Stimulated activated naive CD8-positive, alpha-beta T cell treated with anti-CD3 and anti-CD28 coated beads, Interleukin-15, Interleukin-2, amounts not matched to agents 100 ng/mL and 50 ng/mL, for 24 hours (primary cell): ENCODE measurements around the gene BCLAF1.

Experiments
- H3K27ac Mint-ChIP-seq: one replicate; pipeline ENCODE4 v1.8.0; 2021; ENCODE audit warnings: mild to moderate bottlenecking, mixed read lengths
- H3K27me3 Mint-ChIP-seq: one replicate; pipeline ENCODE4 v1.8.0; 2021; ENCODE audit warnings: mixed read lengths
- H3K36me3 Mint-ChIP-seq: one replicate; pipeline ENCODE4 v1.8.0; 2021; ENCODE audit warnings: low read depth, mixed read lengths
- H3K4me1 Mint-ChIP-seq: one replicate; pipeline ENCODE4 v1.8.0; 2021; ENCODE audit warnings: low read depth, mixed read lengths
- H3K4me3 Mint-ChIP-seq: one replicate; pipeline ENCODE4 v1.8.0; 2021; ENCODE audit warnings: mild to moderate bottlenecking, mixed read lengths
- H3K9me3 Mint-ChIP-seq: one replicate; pipeline ENCODE4 v1.8.0; 2021; ENCODE audit warnings: mixed read lengths

BCLAF1 gene, protein sequence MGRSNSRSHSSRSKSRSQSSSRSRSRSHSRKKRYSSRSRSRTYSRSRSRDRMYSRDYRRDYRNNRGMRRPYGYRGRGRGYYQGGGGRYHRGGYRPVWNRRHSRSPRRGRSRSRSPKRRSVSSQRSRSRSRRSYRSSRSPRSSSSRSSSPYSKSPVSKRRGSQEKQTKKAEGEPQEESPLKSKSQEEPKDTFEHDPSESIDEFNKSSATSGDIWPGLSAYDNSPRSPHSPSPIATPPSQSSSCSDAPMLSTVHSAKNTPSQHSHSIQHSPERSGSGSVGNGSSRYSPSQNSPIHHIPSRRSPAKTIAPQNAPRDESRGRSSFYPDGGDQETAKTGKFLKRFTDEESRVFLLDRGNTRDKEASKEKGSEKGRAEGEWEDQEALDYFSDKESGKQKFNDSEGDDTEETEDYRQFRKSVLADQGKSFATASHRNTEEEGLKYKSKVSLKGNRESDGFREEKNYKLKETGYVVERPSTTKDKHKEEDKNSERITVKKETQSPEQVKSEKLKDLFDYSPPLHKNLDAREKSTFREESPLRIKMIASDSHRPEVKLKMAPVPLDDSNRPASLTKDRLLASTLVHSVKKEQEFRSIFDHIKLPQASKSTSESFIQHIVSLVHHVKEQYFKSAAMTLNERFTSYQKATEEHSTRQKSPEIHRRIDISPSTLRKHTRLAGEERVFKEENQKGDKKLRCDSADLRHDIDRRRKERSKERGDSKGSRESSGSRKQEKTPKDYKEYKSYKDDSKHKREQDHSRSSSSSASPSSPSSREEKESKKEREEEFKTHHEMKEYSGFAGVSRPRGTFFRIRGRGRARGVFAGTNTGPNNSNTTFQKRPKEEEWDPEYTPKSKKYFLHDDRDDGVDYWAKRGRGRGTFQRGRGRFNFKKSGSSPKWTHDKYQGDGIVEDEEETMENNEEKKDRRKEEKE

DNA sequence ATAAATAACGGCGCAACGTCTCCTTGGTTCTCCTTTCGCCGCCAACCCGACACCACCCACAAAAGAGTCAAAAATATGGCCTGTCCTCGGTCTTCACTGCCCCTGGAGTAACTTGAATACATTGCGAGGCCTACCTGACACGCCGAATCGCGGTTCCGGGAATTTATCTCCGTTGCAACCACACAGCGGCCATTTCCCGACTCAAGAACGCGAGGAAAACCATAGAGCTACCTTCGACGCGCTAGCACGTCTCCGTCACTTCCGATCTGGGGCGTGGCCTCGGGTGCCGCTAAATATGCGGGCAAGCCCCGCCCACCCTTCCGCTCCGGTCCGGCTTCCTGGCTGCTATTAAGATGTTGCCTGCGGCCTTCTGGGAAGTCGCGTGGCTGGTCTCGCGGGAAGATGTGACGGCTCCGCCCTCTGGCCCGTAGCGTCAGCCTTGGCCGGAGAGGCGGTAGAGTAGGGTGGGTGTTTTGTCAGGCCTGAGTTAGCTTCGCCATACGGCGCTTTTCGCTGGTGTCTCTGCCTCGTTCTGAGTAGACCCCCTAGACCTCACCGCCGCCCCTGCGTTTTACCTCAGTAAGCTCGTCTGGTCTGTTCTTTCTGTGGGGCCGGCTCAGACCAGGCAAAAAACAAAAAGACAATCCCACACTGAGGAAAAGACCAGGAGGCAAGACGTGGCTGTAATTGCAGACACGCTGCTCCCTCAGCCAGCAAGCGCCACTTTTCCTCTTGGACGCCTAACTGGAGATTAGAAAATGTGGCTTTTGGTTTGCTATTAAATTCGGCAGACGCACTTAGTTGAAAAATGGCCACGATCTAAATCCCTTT, at the start of gene BCLAF1:
TSS of gene BCLAF1 (minus strand) at position 268 of the 831 bp plus-strand sequence. CDS start 9,980 bp downstream, outside the sequence.
- H3K9me3 Mint-ChIP-seq = no peaks in the 10 kb centered on the region
- H3K27me3 Mint-ChIP-seq = no peaks in the 10 kb centered on the region
- peaks cover 36% of the 10 kb centered on the region for H3K36me3 Mint-ChIP-seq
- peak within 1 kb of the TSS; percentile 100 for H3K27ac Mint-ChIP-seq
- peak within 1 kb of the TSS; percentile 97 for H3K4me3 Mint-ChIP-seq
- peaks cover 60% of the 10 kb centered on the region for H3K4me1 Mint-ChIP-seq

DNA sequence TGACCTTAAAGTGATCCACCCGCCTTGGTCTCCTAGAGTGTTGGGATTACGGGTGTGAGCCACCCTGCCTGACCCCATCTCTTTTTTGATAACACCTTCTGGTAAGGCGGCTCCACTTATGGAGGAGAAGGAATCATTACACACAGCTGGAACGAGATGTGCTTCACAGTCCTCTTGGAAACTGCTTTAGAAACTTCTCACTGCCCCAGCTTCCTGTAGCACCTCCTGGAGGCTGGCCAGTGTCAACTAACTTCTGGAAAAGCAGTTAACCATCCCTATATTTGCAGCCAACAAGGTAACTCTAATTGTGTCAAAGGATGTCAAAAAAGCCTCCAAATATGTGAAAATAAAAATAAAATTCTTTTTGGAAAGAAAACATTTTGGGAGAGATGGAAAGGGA, 48.8 kb upstream of the BCLAF1 start:
- no peak overlapping the region for H3K27ac Mint-ChIP-seq

DNA sequence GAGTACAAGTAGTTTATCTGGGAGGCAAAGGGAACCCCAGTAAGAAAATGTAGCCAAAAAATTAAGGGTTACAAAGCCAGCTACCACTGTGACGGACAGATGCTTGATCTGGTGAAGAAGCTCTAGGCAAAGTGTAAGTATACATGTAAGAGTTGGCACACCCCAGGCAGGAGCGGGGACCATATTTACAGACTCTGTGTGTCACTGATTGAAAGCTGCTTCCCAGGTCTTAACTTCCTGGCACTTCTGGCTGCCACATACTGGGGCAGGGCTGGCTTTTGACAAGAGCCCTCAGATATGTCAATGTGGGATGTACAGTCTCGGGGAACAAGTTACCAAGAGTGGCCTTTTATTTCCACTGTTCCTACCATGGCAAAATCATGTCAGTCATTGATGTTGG, 48.0 kb upstream of the BCLAF1 start:
- no peaks in the 10 kb centered on the region for H3K9me3 Mint-ChIP-seq

More for the DNA sequence above, 48.8 kb upstream of the BCLAF1 start:
- no peaks in the 10 kb centered on the region for H3K27me3 Mint-ChIP-seq
- H3K9me3 Mint-ChIP-seq = no peaks in the 10 kb centered on the region
- no peaks in the 10 kb centered on the region for H3K36me3 Mint-ChIP-seq
- H3K4me1 Mint-ChIP-seq = no peaks in the 10 kb centered on the region
- H3K4me3 Mint-ChIP-seq = no peak overlapping the region

DNA sequence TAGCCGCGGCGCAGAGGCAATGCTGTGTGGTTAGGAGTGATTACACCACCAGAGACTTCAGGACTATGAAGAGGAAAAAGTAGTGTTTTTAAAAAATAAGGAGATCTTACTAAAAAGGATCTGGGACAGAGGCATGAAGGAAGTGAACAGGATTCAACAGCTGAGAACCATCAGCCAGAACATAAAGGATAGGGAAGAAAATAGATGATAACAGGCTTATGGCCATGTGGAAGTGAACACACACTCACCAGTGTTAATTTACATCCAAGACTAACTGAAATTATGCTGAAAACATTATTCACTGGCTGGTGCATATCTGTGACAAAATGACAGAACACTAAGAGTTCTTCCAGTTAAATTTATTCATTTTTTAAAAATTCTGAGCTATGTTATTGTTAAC, 47.5 kb upstream of the BCLAF1 start:
- H3K9me3 Mint-ChIP-seq = no peaks in the 10 kb centered on the region
- H3K27me3 Mint-ChIP-seq = no peaks in the 10 kb centered on the region
- no peak overlapping the region for H3K27ac Mint-ChIP-seq
- no peaks in the 10 kb centered on the region for H3K4me1 Mint-ChIP-seq
- H3K4me3 Mint-ChIP-seq = no peak overlapping the region
- no peaks in the 10 kb centered on the region for H3K36me3 Mint-ChIP-seq

More for the DNA sequence above, 48.0 kb upstream of the BCLAF1 start:
- no peaks in the 10 kb centered on the region for H3K36me3 Mint-ChIP-seq
- no peak overlapping the region for H3K4me3 Mint-ChIP-seq
- H3K27ac Mint-ChIP-seq = no peak overlapping the region
- no peaks in the 10 kb centered on the region for H3K4me1 Mint-ChIP-seq
- no peaks in the 10 kb centered on the region for H3K27me3 Mint-ChIP-seq

DNA sequence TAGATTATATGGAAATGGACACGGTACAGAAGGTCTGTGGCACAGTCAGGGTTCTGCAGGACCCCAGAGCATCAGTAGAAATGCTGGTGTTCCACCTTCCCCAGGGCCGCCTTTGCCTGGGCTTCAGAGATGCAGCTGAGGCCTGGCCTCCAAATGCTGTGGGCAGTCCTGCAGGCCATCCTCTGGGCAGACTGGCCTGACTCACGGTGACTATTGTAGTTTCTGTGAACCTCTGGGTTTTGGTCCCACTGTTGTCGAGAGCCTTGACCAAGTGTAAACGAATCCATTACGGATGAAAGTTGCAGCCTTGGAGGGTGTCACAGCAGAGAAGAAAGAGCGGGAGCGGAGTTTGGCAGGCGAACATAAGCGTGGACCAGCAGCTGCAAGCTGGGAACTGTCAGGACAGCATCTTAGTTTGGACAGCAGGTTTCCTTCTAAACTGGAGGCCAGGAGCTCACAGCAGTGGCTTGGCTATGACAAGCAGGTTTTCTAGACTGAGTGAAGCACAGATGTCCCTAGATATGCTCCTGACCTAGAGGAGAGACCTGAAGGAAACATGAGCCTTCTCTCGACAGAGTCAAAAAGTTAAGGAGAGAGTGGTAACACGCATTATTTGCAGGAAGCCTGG, 46.2 kb upstream of the BCLAF1 start:
- no peaks in the 10 kb centered on the region for H3K27me3 Mint-ChIP-seq
- no peak overlapping the region for H3K4me3 Mint-ChIP-seq
- no peaks in the 10 kb centered on the region for H3K36me3 Mint-ChIP-seq
- H3K9me3 Mint-ChIP-seq = no peaks in the 10 kb centered on the region
- no peaks in the 10 kb centered on the region for H3K4me1 Mint-ChIP-seq
- H3K27ac Mint-ChIP-seq = no peak overlapping the region

DNA sequence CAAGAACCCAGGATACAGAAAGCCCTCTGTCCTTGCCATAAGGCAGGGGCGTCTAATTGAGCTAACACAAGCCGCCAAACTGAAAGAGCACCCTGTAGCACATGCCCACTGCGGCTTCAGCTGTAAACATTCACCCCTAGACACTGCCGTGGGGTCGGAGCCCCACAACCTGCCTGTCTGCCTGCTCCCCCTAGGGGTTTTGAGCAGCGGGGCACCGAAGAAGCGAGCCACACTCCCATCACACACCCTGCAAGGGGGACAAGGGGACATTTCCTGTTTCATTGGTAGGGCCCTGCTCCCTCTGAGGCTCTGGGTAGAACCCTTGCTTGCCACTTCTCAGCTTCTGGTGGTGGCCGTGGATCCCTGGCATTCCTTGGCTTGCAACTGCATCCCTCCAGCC, 45.2 kb upstream of the BCLAF1 start:
- Mint-ChIP-seq H3K27ac (no peak overlapping the region), H3K9me3 (no peaks in the 10 kb centered on the region), H3K4me3 (no peak overlapping the region), H3K27me3 (no peaks in the 10 kb centered on the region), H3K4me1 (no peaks in the 10 kb centered on the region), H3K36me3 (no peaks in the 10 kb centered on the region)

DNA sequence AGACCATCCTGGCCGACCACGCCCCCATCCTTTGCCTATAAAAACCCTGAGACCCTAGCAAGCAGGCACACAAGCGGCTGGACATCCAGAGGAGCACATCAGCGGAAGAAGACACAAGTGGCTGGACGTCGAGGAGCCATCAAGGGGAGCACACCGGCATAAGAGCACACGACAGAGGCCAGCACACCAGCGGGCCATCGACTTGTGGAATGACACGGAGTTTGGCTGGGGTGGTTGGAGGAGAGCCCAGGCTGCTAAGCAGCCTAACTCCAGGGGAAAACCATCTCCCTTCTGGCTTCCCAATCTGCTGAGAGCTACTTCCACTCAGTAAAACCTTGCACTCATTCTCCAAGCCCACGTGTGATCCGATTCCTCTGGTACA, 44.8 kb upstream of the BCLAF1 start:
- no peaks in the 10 kb centered on the region for H3K36me3 Mint-ChIP-seq
- no peaks in the 10 kb centered on the region for H3K27me3 Mint-ChIP-seq
- H3K9me3 Mint-ChIP-seq = no peaks in the 10 kb centered on the region
- H3K4me1 Mint-ChIP-seq = no peaks in the 10 kb centered on the region
- no peak overlapping the region for H3K27ac Mint-ChIP-seq
- H3K4me3 Mint-ChIP-seq = no peak overlapping the region

DNA sequence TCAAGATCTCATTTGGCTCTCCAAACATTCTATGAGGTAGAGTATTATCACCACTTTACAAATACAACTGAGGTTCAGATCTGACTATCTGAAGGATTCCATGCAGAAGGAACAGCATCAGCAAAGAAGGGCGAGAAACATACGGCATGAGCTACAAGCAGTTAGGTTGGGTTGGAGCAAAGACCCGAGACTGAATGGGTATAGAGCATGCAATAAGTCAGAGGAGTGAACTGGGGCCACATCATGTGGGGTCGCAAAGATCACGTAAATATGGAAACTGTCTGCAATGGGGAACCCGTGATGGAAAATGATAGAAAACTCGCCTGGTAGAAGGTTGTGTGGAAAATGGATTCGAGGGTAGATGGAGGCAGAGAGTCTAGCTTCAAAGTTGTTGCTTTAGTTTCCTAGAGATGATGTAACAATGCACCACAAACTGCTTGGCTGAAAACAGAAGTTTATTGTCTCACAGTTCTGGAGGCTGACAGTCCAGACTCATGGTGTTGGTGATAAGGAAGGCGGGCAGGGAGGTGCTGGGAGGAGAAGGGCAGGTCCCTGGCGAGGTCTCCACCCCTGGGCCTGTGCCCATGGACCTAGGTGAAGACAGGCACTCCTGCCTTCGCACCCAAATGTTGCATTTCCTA, 44.3 kb upstream of the BCLAF1 start:
- Mint-ChIP-seq H3K9me3 (no peaks in the 10 kb centered on the region), H3K27ac (no peak overlapping the region), H3K36me3 (no peaks in the 10 kb centered on the region), H3K4me3 (no peak overlapping the region), H3K4me1 (no peaks in the 10 kb centered on the region), H3K27me3 (no peaks in the 10 kb centered on the region)

DNA sequence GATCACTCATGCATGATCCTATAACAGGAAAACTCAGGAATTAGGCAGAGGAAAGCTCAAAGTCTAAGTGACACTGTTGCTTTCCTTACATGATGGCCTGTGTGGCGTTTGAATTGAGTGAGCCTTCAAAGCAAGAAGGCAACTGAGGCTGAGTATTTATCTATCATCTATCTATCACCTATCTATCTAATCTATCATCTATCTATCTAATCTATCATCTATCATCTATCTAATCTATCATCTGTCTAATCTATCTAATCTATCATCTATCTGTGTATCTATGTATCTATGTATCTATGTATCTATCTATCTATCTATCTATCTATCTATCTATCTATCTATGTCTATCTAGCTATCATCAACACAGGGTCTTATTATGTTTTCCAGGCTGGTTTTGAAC, 41.8 kb upstream of the BCLAF1 start:
- Mint-ChIP-seq H3K27ac (no peak overlapping the region), H3K27me3 (no peaks in the 10 kb centered on the region), H3K9me3 (no peaks in the 10 kb centered on the region), H3K4me1 (no peaks in the 10 kb centered on the region), H3K4me3 (no peak overlapping the region), H3K36me3 (no peaks in the 10 kb centered on the region)

DNA sequence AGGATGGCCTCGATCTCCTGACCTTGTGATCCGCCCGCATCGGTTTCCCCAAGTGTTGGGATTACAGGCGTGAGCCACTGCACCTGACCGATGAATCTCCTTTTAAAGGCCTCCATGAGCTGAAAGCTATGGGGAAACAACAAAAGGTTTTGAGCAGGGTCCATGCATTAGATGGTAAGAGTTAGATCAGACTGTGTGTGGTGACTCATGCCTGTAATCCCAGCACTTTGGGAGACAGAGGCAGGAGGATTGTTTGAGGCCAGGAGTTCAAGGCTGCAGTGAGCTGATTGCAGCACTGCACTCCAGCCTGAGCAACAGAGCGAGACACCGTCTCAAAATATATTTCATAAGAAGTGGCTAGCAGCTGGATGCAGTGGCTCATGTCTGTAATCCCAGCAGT, 41.0 kb upstream of the BCLAF1 start:
- Mint-ChIP-seq H3K9me3 (no peaks in the 10 kb centered on the region), H3K27me3 (no peaks in the 10 kb centered on the region), H3K27ac (no peak overlapping the region), H3K4me1 (no peaks in the 10 kb centered on the region), H3K36me3 (no peaks in the 10 kb centered on the region), H3K4me3 (no peak overlapping the region)

DNA sequence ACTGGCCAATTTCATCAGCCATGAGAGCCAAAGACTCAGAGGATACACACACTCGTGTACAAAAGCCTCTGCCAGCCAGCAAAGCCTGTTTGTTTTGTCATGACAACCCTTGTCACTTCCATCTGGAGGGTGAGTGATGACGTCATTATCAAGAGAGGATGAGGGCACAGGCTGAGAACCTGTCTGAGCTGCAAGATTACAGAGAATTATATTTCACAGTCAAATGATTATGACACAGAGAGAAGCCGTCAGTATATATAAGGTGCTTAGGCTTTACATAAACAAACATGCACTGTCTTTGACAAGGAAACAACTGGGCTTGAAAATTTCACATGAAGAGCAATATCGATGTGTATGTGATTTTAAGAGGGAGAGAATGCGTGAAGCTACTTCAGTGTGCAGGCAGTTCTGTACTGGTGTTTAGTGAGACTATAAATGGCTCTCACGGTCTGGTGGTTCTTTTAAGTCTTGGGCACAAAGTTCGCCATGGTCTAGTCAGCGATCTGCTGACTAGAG, 36.5 kb upstream of the BCLAF1 start:
- Mint-ChIP-seq H3K4me3 (no peak overlapping the region), H3K36me3 (no peaks in the 10 kb centered on the region), H3K27ac (no peak overlapping the region), H3K9me3 (no peaks in the 10 kb centered on the region), H3K4me1 (no peaks in the 10 kb centered on the region), H3K27me3 (no peaks in the 10 kb centered on the region)

DNA sequence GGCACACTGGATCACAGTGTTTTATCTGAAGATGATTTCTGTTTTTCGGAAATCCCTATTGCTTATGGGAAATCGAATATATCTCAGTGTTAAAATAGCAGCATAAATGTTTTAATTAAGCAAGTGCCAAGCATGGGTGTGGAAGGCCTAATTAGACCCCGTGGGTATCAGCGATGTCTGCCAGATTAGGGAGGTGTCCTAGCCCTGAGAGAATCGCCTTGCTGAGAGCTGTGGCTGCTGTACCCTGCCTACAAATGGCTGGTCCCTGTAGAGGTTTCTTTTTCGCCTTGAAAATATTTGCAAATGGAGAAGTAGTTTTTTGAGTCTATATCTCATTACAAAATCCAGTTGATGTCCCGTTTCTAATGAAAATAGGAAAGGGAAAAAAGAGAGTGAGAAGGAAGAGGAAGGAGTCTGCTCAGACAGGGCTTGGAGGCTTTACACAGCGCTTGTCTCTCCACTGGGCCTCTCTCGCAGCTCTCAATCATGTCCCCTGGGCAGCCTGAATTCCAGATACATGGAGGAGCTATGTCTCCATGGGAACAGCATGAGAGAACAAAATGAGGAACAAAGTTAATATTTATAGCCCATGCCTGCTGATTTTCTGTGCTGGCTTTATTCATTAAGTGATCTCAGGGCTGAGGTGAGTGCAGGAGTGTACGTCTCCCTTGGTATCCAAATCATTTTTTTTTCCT, 35.2 kb upstream of the BCLAF1 start:
- Mint-ChIP-seq H3K4me3 (no peak overlapping the region), H3K9me3 (no peaks in the 10 kb centered on the region), H3K4me1 (no peaks in the 10 kb centered on the region), H3K27me3 (no peaks in the 10 kb centered on the region), H3K36me3 (no peaks in the 10 kb centered on the region), H3K27ac (no peak overlapping the region)

DNA sequence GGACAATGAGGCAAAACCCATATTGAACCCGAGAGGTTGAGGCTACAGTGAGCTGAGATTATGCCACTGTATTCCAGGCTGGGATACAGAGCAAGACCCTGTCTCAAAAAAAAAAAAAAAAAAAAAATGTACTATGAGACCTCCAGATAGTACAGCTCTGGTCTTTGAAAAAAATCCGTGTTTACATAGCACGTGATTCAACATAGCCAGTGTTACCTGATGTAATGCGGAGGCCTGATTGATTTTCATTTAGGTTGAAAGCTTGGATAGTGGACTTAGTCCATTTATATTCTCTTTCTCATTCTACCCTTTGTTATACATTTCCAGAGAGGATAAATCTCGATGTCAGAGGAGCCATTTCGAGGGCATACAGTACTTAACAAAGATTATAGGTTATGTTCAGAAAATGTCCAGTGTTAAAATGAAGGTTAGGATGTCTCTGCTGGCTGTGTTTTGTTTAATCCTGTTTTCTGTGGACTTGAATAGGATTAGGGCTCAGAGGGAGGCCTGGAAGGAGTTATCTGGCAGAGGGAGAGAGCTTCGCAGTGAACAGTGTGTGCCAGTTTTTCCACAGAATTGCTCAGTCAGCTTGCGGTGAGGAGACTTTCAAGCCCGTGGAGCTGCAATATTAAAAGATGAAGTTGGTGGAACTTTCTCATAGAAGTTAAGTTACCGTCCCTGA, 33.9 kb upstream of the BCLAF1 start:
- Mint-ChIP-seq H3K4me3 (no peak overlapping the region), H3K27ac (no peak overlapping the region), H3K4me1 (no peaks in the 10 kb centered on the region), H3K36me3 (no peaks in the 10 kb centered on the region), H3K9me3 (no peaks in the 10 kb centered on the region), H3K27me3 (no peaks in the 10 kb centered on the region)
